Measurements from ENCODE around the gene PPARG.
"Not testable (repeated sequence)": the region's sequence is repeated elsewhere in the genome, so short reads cannot be mapped to it uniquely, and the experiment has no call there.

PPARG gene

GRCh38 chr3:12440927-12441714, 152.3 kb downstream of the PPARG start:
- DNase-seq (ENCODE audit: low spot score): peak; percentile 51

GRCh38 chr3:12442654-12443501, 154.0 kb downstream of the PPARG start:
- no peak for DNase-seq (ENCODE audit: low spot score)

- DNase-seq (ENCODE audit: low spot score): no peak
These were observed 155.1 kb downstream of the PPARG start for GRCh38 chr3:12443781-12444522.

- DNase-seq (ENCODE audit: low spot score): no peak
These were observed 156.0 kb downstream of the PPARG start for GRCh38 chr3:12444582-12445471.

GRCh38 chr3:12445523-12446240, 156.8 kb downstream of the PPARG start:
- no peak for DNase-seq (ENCODE audit: low spot score)

GRCh38 chr3:12446298-12446697, 157.4 kb downstream of the PPARG start:
- DNase-seq (ENCODE audit: low spot score): no peak

GRCh38 chr3:12447075-12447474, 158.2 kb downstream of the PPARG start:
- DNase-seq (ENCODE audit: low spot score): no peak

- not testable (repeated sequence) for DNase-seq (ENCODE audit: low spot score)
These were observed 159.7 kb downstream of the PPARG start for GRCh38 chr3:12448404-12449202.

GRCh38 chr3:12449889-12450682, 161.2 kb downstream of the PPARG start:
- DNase-seq (ENCODE audit: low spot score): no peak

GRCh38 chr3:12451481-12451880, 162.6 kb downstream of the PPARG start:
- no peak for DNase-seq (ENCODE audit: low spot score)

- DNase-seq (ENCODE audit: low spot score): no peak
These were observed 163.1 kb downstream of the PPARG start for GRCh38 chr3:12451960-12452359.

- DNase-seq (ENCODE audit: low spot score): no peak
These were observed 163.8 kb downstream of the PPARG start for GRCh38 chr3:12452361-12453330.

- peak; percentile 35 for DNase-seq (ENCODE audit: low spot score)
These were observed 165.4 kb downstream of the PPARG start for GRCh38 chr3:12454076-12454815.

- no peak for DNase-seq (ENCODE audit: low spot score)
These were observed 165.9 kb downstream of the PPARG start for GRCh38 chr3:12454816-12455121.

GRCh38 chr3:12455740-12456139, 166.9 kb downstream of the PPARG start:
- DNase-seq (ENCODE audit: low spot score): no peak

- DNase-seq (ENCODE audit: low spot score): no peak
These were observed 167.6 kb downstream of the PPARG start for GRCh38 chr3:12456441-12456840.

- DNase-seq (ENCODE audit: low spot score): not testable (repeated sequence)
These were observed 168.5 kb downstream of the PPARG start for GRCh38 chr3:12457380-12457779.

All from GM03348 (cell line).